GM23338 (cell line): ENCODE measurements around the gene CLEC1A. TPM values are rescaled to one million over a fixed set of nuclear protein-coding genes. Genes with fewer than 3 reads are reported as not detected.

Experiments
- ATAC-seq: fragments of 200-7000 bp; cut with Tn5 transposase; 3 replicates; pipeline ENCODE4 v1.9.1; 2020
- DNase-seq: peaks from one replicate; pipeline ENCODE4 v3.0.0-alpha.2; 2015; ENCODE audit warnings: low spot score
- H2AFZ ChIP-seq: fragments of 200-600 bp; sonication (generic); 2 replicates; pipeline ENCODE4 v1.8.0; 2016; ENCODE audit warnings: antibody characterized with exemption, mild to moderate bottlenecking, moderate library complexity
- H3F3A ChIP-seq: fragments of 200-600 bp; sonication (generic); replicated peaks from 2 replicates; pipeline ENCODE4 v1.8.0; 2017; ENCODE audit warnings: antibody characterized with exemption, mixed run types, low read depth
- H3K27ac ChIP-seq: fragments of 200-600 bp; sonication (generic); 2 replicates; pipeline ENCODE4 v1.6.1; 2016; ENCODE audit warnings: low read depth
- H3K27me3 ChIP-seq: fragments of 200-600 bp; sonication (generic); 2 replicates; pipeline ENCODE4 v1.8.0; 2016; ENCODE audit warnings: mild to moderate bottlenecking, mixed run types, moderate library complexity; ENCODE audit not compliant: insufficient read depth
- H3K36me3 ChIP-seq: fragments of 200-600 bp; sonication (generic); 2 replicates; pipeline ENCODE4 v1.8.0; 2016; ENCODE audit warnings: mild to moderate bottlenecking; ENCODE audit not compliant: insufficient read depth
- H3K4me1 ChIP-seq: fragments of 200-600 bp; sonication (generic); 2 replicates; pipeline ENCODE4 v1.8.0; 2016; ENCODE audit warnings: mild to moderate bottlenecking, moderate library complexity; ENCODE audit not compliant: insufficient read depth
- H3K4me2 ChIP-seq: fragments of 200-600 bp; sonication (generic); 2 replicates; pipeline ENCODE4 v1.7.1; 2017; ENCODE audit warnings: mixed run types
- H3K4me3 ChIP-seq: fragments of 200-600 bp; sonication (generic); 2 replicates; pipeline ENCODE4 v1.6.1; 2016; ENCODE audit warnings: mixed run types
- H3K79me2 ChIP-seq: fragments of 200-600 bp; sonication (generic); replicated peaks from 2 replicates; pipeline ENCODE4 v1.8.0; 2017; ENCODE audit warnings: mild to moderate bottlenecking; ENCODE audit not compliant: insufficient read depth
- H3K9me2 ChIP-seq: fragments of 200-600 bp; sonication (generic); 2 replicates; pipeline ENCODE4 v1.8.0; 2017; ENCODE audit not compliant: insufficient read depth
- H4K20me1 ChIP-seq: fragments of 200-600 bp; sonication (generic); replicated peaks from 2 replicates; pipeline ENCODE4 v1.8.0; 2017; ENCODE audit warnings: mild to moderate bottlenecking; ENCODE audit not compliant: insufficient read depth
- H3K27ac Mint-ChIP-seq: 2 replicates; pipeline ENCODE4 v1.8.0; 2020; ENCODE audit warnings: inconsistent platforms, mild to moderate bottlenecking, moderate library complexity, mixed read lengths
- H3K27me3 Mint-ChIP-seq: 3 replicates; pipeline ENCODE4 v1.8.0; 2022; ENCODE audit warnings: low read depth, mild to moderate bottlenecking, moderate library complexity, mixed read lengths, inconsistent platforms; ENCODE audit not compliant: insufficient read depth, poor library complexity
- H3K36me3 Mint-ChIP-seq: 3 replicates; pipeline ENCODE4 v1.8.0; 2021; ENCODE audit warnings: low read depth, mild to moderate bottlenecking, inconsistent platforms, moderate library complexity, mixed read lengths
- H3K4me1 Mint-ChIP-seq: 3 replicates; pipeline ENCODE4 v1.8.0; 2020; ENCODE audit warnings: mild to moderate bottlenecking, inconsistent platforms, mixed read lengths
- H3K4me3 Mint-ChIP-seq: 3 replicates; pipeline ENCODE4 v1.8.0; 2021; ENCODE audit warnings: moderate library complexity, mild to moderate bottlenecking, inconsistent platforms, mixed read lengths
- H3K9me3 Mint-ChIP-seq: 3 replicates; pipeline ENCODE4 v1.8.0; 2020; ENCODE audit warnings: moderate library complexity, mild to moderate bottlenecking, inconsistent platforms, mixed read lengths
- JUNB ChIP-seq: IDR thresholded peaks from one replicate; pipeline ENCODE4 v1.6.1; 2016; ENCODE audit warnings: antibody characterized with exemption; ENCODE audit not compliant: unreplicated experiment
- POLR2AphosphoS5 ChIP-seq: IDR thresholded peaks from 2 replicates; pipeline ENCODE4 v1.6.1; 2016; ENCODE audit warnings: antibody characterized with exemption, low read depth
- ZNF114 ChIP-seq: fragments of 250-450 bp; sonication (Bioruptor Pico); IDR thresholded peaks from 2 replicates; pipeline ENCODE4 v1.5.0; 2020; ENCODE audit warnings: mild to moderate bottlenecking, moderate library complexity
- ZNF331 ChIP-seq: fragments of 250-450 bp; sonication (Bioruptor Pico); IDR thresholded peaks from 2 replicates; pipeline ENCODE4 v1.5.0; 2020; ENCODE audit warnings: low read depth, mild to moderate bottlenecking, moderate library complexity
- polyA plus RNA-seq: library from polyadenylated mRNA; unstranded; fragments of >200 nt; fragmentation: Nextera tagmentation; extraction: Ambion mirVana; gene quantifications from 2 replicates; pipeline ENCODE4 v1.2.1, GENCODE V29; 2016
- total RNA-seq: library from RNA; depleted of rRNA; stranded (reverse); fragments of >200 nt; shearing (Covaris generic); gene quantifications from 2 replicates; pipeline ENCODE4 v1.2.3, GENCODE V29; 2014
- TF ChIP-seq, protein P1 (sequence below): fragments of 250-450 bp; sonication (Bioruptor Pico); IDR thresholded peaks from 2 replicates; pipeline ENCODE4 v1.5.0; 2020; ENCODE audit warnings: mild to moderate bottlenecking, moderate library complexity
- TF ChIP-seq, protein P2 (sequence below): IDR thresholded peaks from one replicate; pipeline ENCODE4 v1.6.1; 2018; ENCODE audit warnings: antibody characterized with exemption; ENCODE audit not compliant: unreplicated experiment

The CLEC1A gene
- total and polyA plus RNA-seq, 2 experiments from 2014 or later, result 1.1 TPM; not detected in 1

DNA sequence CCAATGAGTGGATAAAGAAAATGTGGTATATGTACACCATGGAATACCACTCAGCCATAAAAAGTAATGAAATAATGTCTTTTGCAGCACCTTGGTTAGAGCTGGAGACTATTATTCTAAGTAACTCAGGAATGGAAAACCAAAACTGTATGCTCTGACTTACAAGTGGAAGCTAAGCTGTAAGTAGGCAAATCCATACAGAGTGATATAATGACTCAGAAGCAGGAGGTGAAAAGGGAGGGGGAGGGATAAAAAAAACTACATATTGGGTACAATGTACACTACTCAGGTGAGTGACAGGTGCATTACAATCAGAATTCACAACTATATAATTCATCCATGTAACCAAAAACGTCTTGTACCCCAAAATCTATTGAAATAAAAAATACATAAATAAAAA lies 15.1 kb upstream of the CLEC1A start (continued):
- TF ChIP-seq, protein P1, sequence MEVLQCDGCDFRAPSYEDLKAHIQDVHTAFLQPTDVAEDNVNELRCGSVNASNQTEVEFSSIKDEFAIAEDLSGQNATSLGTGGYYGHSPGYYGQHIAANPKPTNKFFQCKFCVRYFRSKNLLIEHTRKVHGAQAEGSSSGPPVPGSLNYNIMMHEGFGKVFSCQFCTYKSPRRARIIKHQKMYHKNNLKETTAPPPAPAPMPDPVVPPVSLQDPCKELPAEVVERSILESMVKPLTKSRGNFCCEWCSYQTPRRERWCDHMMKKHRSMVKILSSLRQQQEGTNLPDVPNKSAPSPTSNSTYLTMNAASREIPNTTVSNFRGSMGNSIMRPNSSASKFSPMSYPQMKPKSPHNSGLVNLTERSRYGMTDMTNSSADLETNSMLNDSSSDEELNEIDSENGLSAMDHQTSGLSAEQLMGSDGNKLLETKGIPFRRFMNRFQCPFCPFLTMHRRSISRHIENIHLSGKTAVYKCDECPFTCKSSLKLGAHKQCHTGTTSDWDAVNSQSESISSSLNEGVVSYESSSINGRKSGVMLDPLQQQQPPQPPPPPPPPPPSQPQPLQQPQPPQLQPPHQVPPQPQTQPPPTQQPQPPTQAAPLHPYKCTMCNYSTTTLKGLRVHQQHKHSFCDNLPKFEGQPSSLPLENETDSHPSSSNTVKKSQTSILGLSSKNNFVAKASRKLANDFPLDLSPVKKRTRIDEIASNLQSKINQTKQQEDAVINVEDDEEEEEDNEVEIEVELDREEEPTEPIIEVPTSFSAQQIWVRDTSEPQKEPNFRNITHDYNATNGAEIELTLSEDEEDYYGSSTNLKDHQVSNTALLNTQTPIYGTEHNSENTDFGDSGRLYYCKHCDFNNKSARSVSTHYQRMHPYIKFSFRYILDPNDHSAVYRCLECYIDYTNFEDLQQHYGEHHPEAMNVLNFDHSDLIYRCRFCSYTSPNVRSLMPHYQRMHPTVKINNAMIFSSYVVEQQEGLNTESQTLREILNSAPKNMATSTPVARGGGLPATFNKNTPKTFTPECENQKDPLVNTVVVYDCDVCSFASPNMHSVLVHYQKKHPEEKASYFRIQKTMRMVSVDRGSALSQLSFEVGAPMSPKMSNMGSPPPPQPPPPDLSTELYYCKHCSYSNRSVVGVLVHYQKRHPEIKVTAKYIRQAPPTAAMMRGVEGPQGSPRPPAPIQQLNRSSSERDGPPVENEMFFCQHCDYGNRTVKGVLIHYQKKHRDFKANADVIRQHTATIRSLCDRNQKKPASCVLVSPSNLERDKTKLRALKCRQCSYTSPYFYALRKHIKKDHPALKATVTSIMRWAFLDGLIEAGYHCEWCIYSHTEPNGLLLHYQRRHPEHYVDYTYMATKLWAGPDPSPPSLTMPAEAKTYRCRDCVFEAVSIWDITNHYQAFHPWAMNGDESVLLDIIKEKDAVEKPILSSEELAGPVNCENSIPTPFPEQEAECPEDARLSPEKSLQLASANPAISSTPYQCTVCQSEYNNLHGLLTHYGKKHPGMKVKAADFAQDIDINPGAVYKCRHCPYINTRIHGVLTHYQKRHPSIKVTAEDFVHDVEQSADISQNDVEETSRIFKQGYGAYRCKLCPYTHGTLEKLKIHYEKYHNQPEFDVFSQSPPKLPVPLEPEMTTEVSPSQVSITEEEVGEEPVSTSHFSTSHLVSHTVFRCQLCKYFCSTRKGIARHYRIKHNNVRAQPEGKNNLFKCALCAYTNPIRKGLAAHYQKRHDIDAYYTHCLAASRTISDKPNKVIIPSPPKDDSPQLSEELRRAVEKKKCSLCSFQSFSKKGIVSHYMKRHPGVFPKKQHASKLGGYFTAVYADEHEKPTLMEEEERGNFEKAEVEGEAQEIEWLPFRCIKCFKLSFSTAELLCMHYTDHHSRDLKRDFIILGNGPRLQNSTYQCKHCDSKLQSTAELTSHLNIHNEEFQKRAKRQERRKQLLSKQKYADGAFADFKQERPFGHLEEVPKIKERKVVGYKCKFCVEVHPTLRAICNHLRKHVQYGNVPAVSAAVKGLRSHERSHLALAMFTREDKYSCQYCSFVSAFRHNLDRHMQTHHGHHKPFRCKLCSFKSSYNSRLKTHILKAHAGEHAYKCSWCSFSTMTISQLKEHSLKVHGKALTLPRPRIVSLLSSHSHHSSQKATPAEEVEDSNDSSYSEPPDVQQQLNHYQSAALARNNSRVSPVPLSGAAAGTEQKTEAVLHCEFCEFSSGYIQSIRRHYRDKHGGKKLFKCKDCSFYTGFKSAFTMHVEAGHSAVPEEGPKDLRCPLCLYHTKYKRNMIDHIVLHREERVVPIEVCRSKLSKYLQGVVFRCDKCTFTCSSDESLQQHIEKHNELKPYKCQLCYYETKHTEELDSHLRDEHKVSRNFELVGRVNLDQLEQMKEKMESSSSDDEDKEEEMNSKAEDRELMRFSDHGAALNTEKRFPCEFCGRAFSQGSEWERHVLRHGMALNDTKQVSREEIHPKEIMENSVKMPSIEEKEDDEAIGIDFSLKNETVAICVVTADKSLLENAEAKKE (CRISPR knock-in tag), result no peak

DNA sequence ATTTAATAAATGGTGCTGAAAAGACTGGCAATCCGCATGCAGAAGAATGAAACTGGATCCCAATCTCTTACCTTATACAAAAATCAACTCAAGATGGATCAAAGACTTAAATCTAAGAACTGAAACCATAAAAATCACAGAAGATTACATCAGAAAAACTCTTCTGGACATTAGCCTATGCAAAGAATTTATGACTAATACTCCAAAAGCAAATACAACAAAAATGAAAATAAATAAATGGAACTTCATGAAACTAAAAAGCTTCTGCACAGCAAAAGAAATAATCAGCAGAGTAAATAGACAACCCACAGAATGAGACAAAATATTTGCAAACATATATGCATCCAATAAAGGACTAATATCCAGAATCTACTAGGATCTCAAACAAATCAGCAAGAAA lies 14.3 kb upstream of the CLEC1A start:
- Histone ChIP-seq H3K4me2 (no peak overlapping the region), H4K20me1 (no peaks in the 10 kb centered on the region), H3K9me2 (no peaks in the 10 kb centered on the region), H3K4me1 (no peaks in the 10 kb centered on the region), H3K36me3 (no peaks in the 10 kb centered on the region), H3K27ac (no peak overlapping the region), H3K27me3 (no peaks in the 10 kb centered on the region), H3K79me2 (no peaks in the 10 kb centered on the region), H3F3A (no peaks in the 10 kb centered on the region), H2AFZ (no peak overlapping the region), H3K4me3 (no peak overlapping the region)
- ATAC-seq (no peak), DNase-seq (no peak)
- Mint-ChIP-seq H3K9me3 (peaks cover 15% of the 10 kb centered on the region), H3K36me3 (no peaks in the 10 kb centered on the region; the same call in 2 of the 3 replicates), H3K4me1 (no peaks in the 10 kb centered on the region), H3K27ac (no peak overlapping the region), H3K4me3 (no peak overlapping the region), H3K27me3 (peaks cover 4% of the 10 kb centered on the region)
- TF ChIP-seq JUNB, result no peak
- TF ChIP-seq, protein P2, sequence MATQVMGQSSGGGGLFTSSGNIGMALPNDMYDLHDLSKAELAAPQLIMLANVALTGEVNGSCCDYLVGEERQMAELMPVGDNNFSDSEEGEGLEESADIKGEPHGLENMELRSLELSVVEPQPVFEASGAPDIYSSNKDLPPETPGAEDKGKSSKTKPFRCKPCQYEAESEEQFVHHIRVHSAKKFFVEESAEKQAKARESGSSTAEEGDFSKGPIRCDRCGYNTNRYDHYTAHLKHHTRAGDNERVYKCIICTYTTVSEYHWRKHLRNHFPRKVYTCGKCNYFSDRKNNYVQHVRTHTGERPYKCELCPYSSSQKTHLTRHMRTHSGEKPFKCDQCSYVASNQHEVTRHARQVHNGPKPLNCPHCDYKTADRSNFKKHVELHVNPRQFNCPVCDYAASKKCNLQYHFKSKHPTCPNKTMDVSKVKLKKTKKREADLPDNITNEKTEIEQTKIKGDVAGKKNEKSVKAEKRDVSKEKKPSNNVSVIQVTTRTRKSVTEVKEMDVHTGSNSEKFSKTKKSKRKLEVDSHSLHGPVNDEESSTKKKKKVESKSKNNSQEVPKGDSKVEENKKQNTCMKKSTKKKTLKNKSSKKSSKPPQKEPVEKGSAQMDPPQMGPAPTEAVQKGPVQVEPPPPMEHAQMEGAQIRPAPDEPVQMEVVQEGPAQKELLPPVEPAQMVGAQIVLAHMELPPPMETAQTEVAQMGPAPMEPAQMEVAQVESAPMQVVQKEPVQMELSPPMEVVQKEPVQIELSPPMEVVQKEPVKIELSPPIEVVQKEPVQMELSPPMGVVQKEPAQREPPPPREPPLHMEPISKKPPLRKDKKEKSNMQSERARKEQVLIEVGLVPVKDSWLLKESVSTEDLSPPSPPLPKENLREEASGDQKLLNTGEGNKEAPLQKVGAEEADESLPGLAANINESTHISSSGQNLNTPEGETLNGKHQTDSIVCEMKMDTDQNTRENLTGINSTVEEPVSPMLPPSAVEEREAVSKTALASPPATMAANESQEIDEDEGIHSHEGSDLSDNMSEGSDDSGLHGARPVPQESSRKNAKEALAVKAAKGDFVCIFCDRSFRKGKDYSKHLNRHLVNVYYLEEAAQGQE, result no peak
- TF ChIP-seq, protein P1 (CRISPR knock-in tag), result no peak
- TF ChIP-seq ZNF331 (CRISPR knock-in tag), result no peak
- no peak for TF ChIP-seq POLR2AphosphoS5
- TF ChIP-seq ZNF114 (CRISPR knock-in tag), result no peak
